GM21786 (cell line): Measurements from ENCODE around the gene WNK1.
"Not testable (repeated sequence)": the region's sequence is repeated elsewhere in the genome, so short reads cannot be mapped to it uniquely, and the experiment has no call there.

Experiments used
- ATAC-seq: cut with Tn5 transposase; IDR thresholded peaks from one replicate; pipeline ENCODE4 v1.9.1; 2021; ENCODE audit not compliant: unreplicated experiment

WNK1 gene

DNA sequence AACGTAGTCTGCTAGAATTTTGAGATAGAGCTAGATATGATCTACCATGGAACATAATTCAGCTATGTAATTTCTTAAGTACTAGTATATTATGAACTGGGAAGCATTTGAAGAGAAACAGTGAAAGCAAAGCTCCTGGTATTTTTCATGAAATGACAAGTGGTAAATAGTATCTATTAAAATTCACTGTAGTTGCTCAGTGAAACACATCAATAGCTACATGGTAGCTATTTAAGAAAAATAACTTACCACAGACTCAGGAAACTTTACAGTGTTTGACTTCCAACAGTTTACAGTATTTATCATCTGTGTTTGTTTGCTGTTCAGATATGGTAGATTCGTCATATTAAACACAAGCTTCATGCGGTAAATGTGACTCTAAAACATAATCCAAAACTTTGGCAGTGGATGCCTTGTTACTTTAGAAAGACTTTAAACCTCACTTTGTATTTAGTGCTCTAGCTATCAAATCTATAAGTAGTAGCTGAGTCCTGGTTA is 25.2 kb downstream of the WNK1 start:
- no peak for ATAC-seq

GRCh38 chr12:778615-779014 is 26.2 kb downstream of the WNK1 start:
- no peak for ATAC-seq

DNA sequence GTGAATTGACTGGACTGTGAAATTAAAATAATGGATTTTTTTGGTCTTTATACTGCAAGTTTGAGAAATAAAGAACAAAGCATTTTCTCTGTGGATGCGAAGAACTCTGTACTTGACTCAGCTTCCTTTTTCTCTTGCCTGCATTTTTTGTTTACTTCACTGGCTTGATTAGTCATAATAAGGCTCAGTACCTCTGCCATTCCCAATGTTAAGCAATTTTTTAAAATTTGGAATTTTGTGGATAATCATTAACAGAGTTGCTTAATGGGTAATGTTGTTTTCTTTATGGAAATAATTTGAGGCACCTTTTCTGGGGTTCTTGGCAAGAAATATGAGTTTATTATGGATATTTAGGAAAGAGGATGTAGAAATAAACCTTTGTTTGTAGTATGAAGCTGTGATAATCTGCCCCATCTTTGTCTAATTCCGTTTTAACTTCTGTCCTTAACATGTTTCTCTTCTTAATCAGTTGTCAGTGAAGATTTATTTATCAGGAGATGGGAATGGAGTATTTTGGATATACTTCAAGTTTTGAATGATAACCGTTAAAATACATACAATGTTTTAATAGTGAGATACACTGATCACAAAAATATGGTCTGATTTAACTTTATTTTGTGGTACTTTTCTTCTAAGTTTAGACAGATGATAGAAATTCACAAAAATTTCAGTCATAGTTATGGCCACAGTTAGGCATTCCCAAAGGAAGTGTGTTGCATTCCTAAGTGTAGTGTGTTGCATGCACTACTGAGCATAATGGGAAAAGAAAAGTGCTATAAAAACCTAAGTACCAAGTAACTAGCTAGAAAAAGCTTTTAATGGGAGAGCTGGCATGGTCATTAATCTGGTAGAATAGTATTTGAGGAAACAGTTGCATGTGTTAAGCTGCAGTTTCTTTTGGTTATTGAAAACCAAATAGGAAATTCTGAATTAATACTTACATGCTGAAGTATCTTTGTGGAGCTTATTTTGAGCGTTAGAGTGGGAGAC is 27.7 kb downstream of the WNK1 start:
- ATAC-seq = no peak

DNA sequence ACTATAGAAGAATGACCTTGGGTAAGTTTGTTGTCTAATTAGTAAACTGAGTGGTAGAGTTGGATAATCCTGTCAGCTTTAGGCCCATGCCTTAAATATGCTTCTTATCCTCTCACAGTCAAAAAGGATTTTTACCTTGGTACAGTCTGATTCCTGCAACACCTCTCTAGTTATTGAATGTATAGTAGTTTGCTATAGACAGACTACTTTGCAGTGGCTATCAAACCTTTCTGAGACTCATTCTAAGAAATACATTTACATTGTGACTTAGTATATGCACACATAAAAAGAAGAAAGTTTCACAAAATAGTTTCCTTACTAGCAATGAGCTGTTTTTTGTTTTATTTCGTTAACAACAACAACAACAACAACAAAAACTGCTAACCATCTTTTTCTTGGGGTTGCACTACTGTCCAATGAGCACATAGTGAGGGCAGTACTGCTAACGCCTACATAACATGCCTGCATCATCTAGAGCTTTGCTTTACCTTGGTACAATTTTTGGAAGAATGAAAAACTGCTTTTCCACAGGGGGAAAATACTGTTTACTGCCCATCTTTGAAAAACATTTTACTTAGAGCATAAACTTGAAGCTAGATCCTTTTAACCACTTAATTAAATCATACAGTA is 28.5 kb downstream of the WNK1 start:
- ATAC-seq = no peak

- ATAC-seq = no peak
These were observed 33.3 kb downstream of the WNK1 start for GRCh38 chr12:785706-786105.

- ATAC-seq = no peak
These were observed 35.9 kb downstream of the WNK1 start for GRCh38 chr12:788288-788687.

DNA sequence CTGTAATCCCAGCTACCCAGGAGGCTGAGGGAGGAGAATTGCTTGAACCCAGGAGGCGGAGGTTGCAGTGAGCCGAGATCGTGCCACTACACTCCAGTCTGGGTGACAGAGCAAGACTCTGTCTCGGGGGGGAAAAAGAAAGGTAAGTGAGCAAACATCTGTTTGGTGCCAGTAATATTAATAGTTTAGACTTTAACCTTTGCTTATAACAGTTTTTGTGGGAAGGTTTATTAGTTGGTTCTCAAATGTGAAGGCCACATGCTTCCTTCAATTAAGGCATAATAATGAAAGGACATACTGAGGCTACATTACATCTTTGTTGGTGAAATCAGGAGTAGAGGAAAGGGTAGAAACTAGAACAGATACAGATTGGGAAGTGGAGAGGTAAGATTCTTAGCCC is 36.4 kb downstream of the WNK1 start:
- ATAC-seq = not testable (repeated sequence)

GRCh38 chr12:789852-790563 is 37.6 kb downstream of the WNK1 start:
- no peak for ATAC-seq

GRCh38 chr12:790608-791007 is 38.2 kb downstream of the WNK1 start:
- no peak for ATAC-seq

- no peak for ATAC-seq
These were observed 40.7 kb downstream of the WNK1 start for GRCh38 chr12:793037-793436.

DNA sequence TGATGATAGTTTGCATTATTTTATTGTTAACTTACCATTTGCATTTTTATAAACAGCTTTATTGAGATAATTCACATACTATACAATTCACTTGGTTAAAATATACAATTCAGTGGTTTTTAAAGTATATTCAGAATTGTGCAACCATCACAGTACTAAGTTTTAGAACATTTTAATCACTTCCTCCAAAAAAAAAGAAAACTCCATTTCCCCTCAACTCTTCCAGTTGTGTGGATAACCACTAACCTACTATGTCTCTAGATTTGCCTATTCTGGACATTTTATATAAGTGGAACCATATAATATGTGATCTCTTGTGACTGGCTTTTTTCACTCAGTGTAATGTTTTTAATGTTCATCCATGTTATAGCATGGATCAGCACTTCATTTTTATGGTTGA is 41.3 kb downstream of the WNK1 start:
- no peak for ATAC-seq

DNA sequence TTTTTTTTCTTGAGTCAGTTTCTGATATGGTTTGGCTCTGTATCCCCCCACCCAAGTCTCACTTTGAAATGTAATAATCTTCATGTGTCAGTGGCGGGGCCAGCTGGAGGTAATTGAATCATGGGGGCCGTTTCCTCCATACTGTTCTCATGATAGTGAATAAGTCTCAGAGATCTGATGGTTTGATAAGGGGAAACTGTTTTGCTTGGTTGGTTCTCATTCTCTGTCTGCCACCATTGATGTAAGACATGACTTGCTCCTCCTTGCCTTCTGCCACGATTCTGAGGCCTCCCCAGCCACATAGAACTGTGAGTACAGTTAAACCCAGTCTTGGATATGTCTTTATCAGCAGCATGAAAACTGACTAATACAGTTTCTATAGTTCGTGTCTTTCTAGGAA is 42.9 kb downstream of the WNK1 start:
- ATAC-seq = no peak

DNA sequence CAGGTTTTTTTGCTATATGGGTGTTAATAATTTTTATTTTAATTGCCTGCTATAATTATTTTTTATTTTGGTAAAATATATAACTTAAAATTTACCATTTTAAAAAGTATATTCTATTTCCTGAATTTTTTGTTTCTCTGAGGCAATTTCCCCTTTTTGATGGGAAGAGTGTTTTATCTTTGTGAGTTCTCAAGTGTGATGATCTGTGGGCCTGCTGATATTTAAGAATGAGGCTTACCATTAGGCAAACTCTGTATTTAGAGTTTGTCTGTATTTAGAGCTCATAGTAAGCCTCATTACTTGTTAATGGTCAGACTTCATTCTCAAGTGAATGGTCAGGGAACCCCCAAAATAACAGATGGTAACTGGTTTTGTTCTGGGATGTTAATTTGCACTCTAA is 48.0 kb downstream of the WNK1 start:
- no peak for ATAC-seq

- ATAC-seq = no peak
These were observed 50.1 kb downstream of the WNK1 start for GRCh38 chr12:802242-803120.

DNA sequence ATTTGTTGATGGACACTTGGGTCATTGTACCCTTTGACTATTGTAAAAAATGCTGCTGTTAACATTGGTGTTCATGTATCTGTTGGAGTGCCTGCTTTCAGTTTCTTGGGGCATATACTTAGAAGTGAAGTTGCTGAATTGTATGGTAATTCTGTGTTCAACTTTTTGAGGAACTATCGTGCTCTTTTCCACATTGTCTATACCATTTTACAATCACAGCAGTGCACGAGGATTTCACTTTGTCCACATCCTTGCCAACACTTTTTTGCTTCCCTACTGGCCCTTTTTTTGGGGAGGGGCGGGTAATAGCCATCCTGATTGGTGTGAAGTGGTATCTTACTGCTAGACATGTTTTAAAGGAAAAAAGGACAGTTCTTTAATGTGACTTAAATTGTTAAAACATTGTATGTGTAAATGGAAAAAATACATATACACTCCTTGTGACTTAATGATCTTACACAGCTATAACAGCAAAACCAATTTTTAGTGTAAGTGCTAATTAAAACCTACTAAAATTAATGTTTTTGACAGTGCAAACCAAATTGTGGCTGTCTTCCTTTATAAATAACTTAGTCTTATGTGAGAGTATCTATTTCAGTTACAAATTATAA is 52.7 kb downstream of the WNK1 start:
- no peak for ATAC-seq

DNA sequence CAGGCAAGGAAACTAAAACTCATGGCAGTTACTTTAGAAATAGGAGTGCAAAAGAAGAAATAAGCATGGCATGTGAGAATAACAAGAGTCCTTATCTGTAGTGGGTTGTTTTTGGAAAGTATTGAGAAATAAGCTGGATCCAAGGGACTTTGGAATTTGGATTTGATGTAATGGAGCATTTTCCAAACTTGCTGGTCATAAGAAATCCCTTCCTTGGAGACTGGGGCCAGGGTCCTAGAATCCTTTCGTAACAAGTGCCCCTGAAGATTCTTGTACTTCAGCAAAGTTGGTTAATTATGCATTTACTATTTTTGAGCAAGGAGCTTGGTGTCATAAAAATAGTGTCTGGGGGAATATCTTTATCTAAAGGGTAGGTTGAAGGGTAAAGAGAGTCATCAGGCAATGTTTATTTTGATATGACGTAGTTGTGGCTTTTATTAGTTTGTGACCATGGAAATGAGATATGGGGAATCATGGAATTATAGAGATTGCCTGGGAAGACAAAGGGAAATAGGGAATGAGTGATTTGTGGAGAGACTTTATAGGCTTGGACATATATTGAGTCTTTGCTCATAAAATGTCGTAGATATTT is 53.9 kb downstream of the WNK1 start:
- ATAC-seq = no peak

DNA sequence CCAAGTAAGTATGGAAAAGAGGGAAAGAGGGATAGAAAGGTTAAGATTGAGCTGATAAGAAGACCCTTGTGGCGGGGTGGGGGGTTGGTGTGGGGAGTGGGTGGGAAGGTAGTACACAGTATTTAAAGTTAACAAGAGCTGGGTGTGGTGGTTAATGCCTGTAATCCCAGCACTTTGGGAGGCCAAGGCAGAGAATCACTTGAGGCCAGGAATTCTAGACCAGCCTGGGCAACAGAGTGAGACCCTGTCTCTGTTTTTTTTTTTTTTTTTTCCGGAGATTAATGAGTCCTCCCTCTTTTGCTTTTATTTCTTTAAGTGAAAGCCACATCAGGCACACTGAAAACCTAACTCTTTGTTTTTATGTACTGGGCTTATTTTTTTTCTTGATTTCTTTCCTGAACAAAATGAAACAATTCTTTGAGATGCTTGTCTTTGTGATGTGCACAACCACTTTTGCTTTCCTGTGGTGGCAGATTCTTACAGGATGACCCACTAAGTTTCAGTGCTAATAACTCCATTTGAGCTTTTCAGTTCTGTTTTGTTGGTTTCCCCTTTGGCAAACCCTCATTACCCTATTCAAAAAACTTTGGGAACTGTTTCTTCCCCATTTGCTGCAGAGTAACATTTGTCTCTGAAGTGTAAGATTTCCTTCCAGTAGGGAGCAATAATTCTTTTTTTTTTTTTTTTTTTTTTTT is 54.8 kb downstream of the WNK1 start:
- no peak for ATAC-seq

GRCh38 chr12:810116-810515 is 57.7 kb downstream of the WNK1 start:
- ATAC-seq = no peak
